Stomach (tissue), 9 donors: ENCODE results near the gene ACAD10. TPM values are rescaled to one million over a fixed set of nuclear protein-coding genes. Genes with fewer than 3 reads are reported as not detected.
"Not testable (repeated sequence)": the region's sequence is repeated elsewhere in the genome, so short reads cannot be mapped to it uniquely, and the experiment has no call there.

Source experiments
- DNase-seq, 2 donors: peaks; one replicate each; pipeline versions ENCODE4 v3.0.0 to v3.0.0-alpha.2; 2013 to 2019
- H3K27ac ChIP-seq, 5 donors: fragments of 200-600 bp in 4 of 5; sonication (generic) in 4 of 5; one replicate each; pipeline ENCODE4 v1.5.1; 2013 to 2019; ENCODE audit warnings: mild to moderate bottlenecking in 1 of 5, moderate library complexity in 1 of 5
- H3K27me3 ChIP-seq, 3 donors: fragments of 200-600 bp; sonication (generic); one replicate each; pipeline ENCODE4 v1.5.1; 2017 to 2019; ENCODE audit warnings: mixed run types in 1 of 3
- H3K36me3 ChIP-seq, 4 donors: fragments of 200-600 bp; sonication (generic); 1 replicate in 3 of 4; 2 replicates in 1 of 4; pipeline ENCODE4 v1.5.1; 2016 to 2019
- H3K4me1 ChIP-seq, 4 donors: fragments of 200-600 bp; sonication (generic); one replicate each; pipeline ENCODE4 v1.5.1; 2016 to 2019
- H3K4me3 ChIP-seq, 4 donors: fragments of 200-600 bp; sonication (generic) in 3 of 4; one replicate each; pipeline ENCODE4 v1.5.1; 2016 to 2019; ENCODE audit warnings: mild to moderate bottlenecking in 1 of 4
- H3K9me3 ChIP-seq, 4 donors: fragments of 200-600 bp; sonication (generic); one replicate each; pipeline ENCODE4 v1.5.1; 2016 to 2019
- CTCF ChIP-seq, 7 experiments: fragments of 450-650 bp in 4 of 7; fragments of 200-600 bp in 3 of 7; sonication (generic) in 3 of 7; IDR thresholded peaks; one replicate each; pipeline ENCODE4 v1.5.1; 2016 to 2019; ENCODE audit warnings: antibody characterized with exemption in 7 of 7, control low read depth in 2 of 7, mild to moderate bottlenecking in 1 of 7
- EP300 ChIP-seq: sonication (generic); formaldehyde crosslinking; IDR thresholded peaks from one replicate; pipeline ENCODE4 v1.6.1; 2017; ENCODE audit warnings: antibody characterized with exemption
- POLR2A ChIP-seq, 4 donors: fragments of 450-650 bp; IDR thresholded peaks; one replicate each; pipeline ENCODE4 v1.6.1; 2016; ENCODE audit warnings: antibody characterized with exemption in 4 of 4, control low read depth in 2 of 4, mild to moderate bottlenecking in 1 of 4, moderate library complexity in 1 of 4
- POLR2AphosphoS5 ChIP-seq, 3 donors: sonication (generic); formaldehyde crosslinking; IDR thresholded peaks; one replicate each; pipeline ENCODE4 v1.6.1; 2016; ENCODE audit warnings: antibody characterized with exemption in 3 of 3
- WGBS, 5 donors: extraction: QIAGEN DNeasy Blood & Tissue Kit in 3 of 5; methylation state at CpG; one replicate each; pipeline versions ENCODE4 v1.1.5 to v1.1.7; 2013 to 2018; 5-methylcytosine and 5-hydroxymethylcytosine counted together
- intact Hi-C: fragments of 100-400 bp; cut with DNase I; formaldehyde crosslinking; loops from one replicate; pipeline ENCODE4 v1.15.1; 2023; ENCODE audit warnings: low total_unique reads
- polyA plus RNA-seq, 3 donors: library from polyadenylated mRNA; stranded (reverse); fragments of 200-250 nt; gene quantifications; one replicate each; pipeline ENCODE4 v1.2.3, GENCODE V29; 2013
- total RNA-seq, 5 donors: library from RNA; depleted of rRNA; stranded (reverse); fragments of >200 nt; gene quantifications; one replicate each; pipeline versions ENCODE4 v1.1.0 to v1.2.3, GENCODE V29; 2014 to 2016
- donor health status: healthy with polysubstance abuse.
- donor health status: Bipolar disorder and iron deficiency.
- donor health status: healthy.

The ACAD10 gene
- total and polyA plus RNA-seq, 8 donors = 9.4 to 128 (median 22.4) TPM

- intact Hi-C loops = no loop called here
- H3K36me3 ChIP-seq = peaks cover 15 to 93% (median 87%) of the 10 kb centered on the region in 4 donors
Measured at GRCh38 chr12:111728795-111729194, 42.9 kb downstream of the ACAD10 start.

GRCh38 chr12:111730420-111730819 is 44.6 kb downstream of the ACAD10 start:
- Histone ChIP-seq H3K4me3 (no peak overlapping the region), H3K4me1 (no peaks in the 10 kb centered on the region), H3K36me3 (peaks cover 18 to 97% (median 93%) of the 10 kb centered on the region in 4 donors), H3K27me3 (no peaks in the 10 kb centered on the region), H3K9me3 (no peaks in the 10 kb centered on the region), H3K27ac (no peak overlapping the region)
- intact Hi-C loops = no loop called here
- TF ChIP-seq POLR2A (IDR thresholded peaks at IDR 0.05) (no peak), EP300 (no peak), POLR2AphosphoS5 (IDR thresholded peaks at IDR 0.05) (no peak), CTCF (IDR thresholded peaks at IDR 0.05) (no peak)
- DNase-seq = no peak
- 86 to 93% (median 89%) methylated on average over 9 of the region's 9 CpGs for WGBS, 5 donors

More at GRCh38 chr12:111728795-111729194, 42.9 kb downstream of the ACAD10 start:
- H3K9me3 ChIP-seq = no peaks in the 10 kb centered on the region
- H3K4me3 ChIP-seq = no peak overlapping the region
- no peak overlapping the region for H3K27ac ChIP-seq
- TF ChIP-seq POLR2AphosphoS5 (IDR thresholded peaks at IDR 0.05) = no peak
- no peak for TF ChIP-seq POLR2A (IDR thresholded peaks at IDR 0.05)
- no peak for TF ChIP-seq CTCF (IDR thresholded peaks at IDR 0.05)
- no peak for TF ChIP-seq EP300
- no peaks in the 10 kb centered on the region for H3K4me1 ChIP-seq
- no peak for DNase-seq
- no peaks in the 10 kb centered on the region for H3K27me3 ChIP-seq
- WGBS, 5 donors = 90 to 100% (median 97%) methylated on average over 2 of the region's 2 CpGs

GRCh38 chr12:111732786-111733185 is 46.9 kb downstream of the ACAD10 start:
- no peaks in the 10 kb centered on the region for H3K9me3 ChIP-seq
- H3K4me3 ChIP-seq = no peak overlapping the region
- H3K36me3 ChIP-seq = peaks cover 32 to 97% (median 94%) of the 10 kb centered on the region in 4 donors
- TF ChIP-seq POLR2A (IDR thresholded peaks at IDR 0.05) = no peak
- TF ChIP-seq POLR2AphosphoS5 (IDR thresholded peaks at IDR 0.05) = no peak
- no peak for TF ChIP-seq EP300
- no peak for TF ChIP-seq CTCF (IDR thresholded peaks at IDR 0.05)
- intact Hi-C loops = no loop called here
- H3K4me1 ChIP-seq = no peaks in the 10 kb centered on the region
- WGBS, 5 donors = 83 to 90% (median 88%) methylated on average over 4 of the region's 4 CpGs
- H3K27me3 ChIP-seq = no peaks in the 10 kb centered on the region
- no peak for DNase-seq
- H3K27ac ChIP-seq = no peak overlapping the region

DNA sequence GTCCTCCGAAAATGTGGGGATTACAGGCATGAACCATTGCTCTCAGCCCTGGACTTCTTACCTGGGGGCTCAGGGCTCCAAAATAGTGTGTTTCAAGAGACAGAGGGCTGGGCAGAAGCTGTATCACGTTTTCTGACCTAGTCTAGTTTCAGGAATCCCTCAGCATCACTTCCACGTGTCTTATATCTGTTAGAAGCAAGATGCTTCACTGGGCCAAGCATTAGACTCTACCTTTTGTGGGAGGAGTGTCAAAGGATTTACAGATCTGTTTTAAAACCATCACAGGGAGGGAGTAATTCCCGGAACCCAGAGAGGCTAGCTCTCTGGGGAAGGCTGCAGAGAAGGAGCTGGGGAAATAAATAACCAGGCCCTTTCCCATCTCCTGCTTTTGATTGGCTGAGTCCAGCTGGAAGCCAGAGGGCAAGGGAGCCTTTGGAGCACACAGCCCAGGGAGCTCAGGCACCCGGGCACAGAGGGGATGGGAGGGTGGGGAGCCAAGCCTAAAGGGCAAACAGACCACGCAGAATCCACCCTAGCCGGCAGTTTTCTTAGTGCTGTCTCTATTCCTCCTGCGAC is 47.6 kb downstream of the ACAD10 start:
- no peak overlapping the region for H3K27ac ChIP-seq
- no peak for TF ChIP-seq CTCF (IDR thresholded peaks at IDR 0.05)
- no peak for TF ChIP-seq EP300
- TF ChIP-seq POLR2A (IDR thresholded peaks at IDR 0.05) = no peak
- TF ChIP-seq POLR2AphosphoS5 (IDR thresholded peaks at IDR 0.05) = no peak
- WGBS, 5 donors = 82 to 92% (median 87%) methylated on average over 8 of the region's 8 CpGs
- no peak for DNase-seq
- peaks cover 31 to 97% (median 94%) of the 10 kb centered on the region in 4 donors for H3K36me3 ChIP-seq
- intact Hi-C loops = no loop called here
- no peaks in the 10 kb centered on the region for H3K9me3 ChIP-seq
- no peaks in the 10 kb centered on the region for H3K27me3 ChIP-seq
- H3K4me3 ChIP-seq = no peak overlapping the region
- H3K4me1 ChIP-seq = no peaks in the 10 kb centered on the region

- H3K27ac ChIP-seq, H3K4me3 ChIP-seq, intact Hi-C loops, DNase-seq, H3K27me3 ChIP-seq, H3K9me3 ChIP-seq: not testable (repeated sequence)
- Histone ChIP-seq H3K36me3 (peaks cover 17 to 60% (median 51%) of the 10 kb centered on the region in 4 donors), H3K4me1 (peaks cover 4 to 23% (median 13%) of the 10 kb centered on the region in 4 donors)
- whole genome bisulfite sequencing, 5 donors = 96 to 99% (median 97%) methylated on average over 9 of the region's 9 CpGs
Measured at GRCh38 chr12:111739524-111739923, 53.7 kb downstream of the ACAD10 start.
